Dedifferentiated amniotic fluid mesenchymal stem cell (primary cell): ENCODE results near the gene ZNF341.
"Not testable (repeated sequence)": the region's sequence is repeated elsewhere in the genome, so short reads cannot be mapped to it uniquely, and the experiment has no call there.

Experiments used
- DNase-seq: peaks from one replicate; pipeline ENCODE4 v3.0.0-alpha.2; 2016; ENCODE audit errors: extremely low spot score

Gene ZNF341

DNA sequence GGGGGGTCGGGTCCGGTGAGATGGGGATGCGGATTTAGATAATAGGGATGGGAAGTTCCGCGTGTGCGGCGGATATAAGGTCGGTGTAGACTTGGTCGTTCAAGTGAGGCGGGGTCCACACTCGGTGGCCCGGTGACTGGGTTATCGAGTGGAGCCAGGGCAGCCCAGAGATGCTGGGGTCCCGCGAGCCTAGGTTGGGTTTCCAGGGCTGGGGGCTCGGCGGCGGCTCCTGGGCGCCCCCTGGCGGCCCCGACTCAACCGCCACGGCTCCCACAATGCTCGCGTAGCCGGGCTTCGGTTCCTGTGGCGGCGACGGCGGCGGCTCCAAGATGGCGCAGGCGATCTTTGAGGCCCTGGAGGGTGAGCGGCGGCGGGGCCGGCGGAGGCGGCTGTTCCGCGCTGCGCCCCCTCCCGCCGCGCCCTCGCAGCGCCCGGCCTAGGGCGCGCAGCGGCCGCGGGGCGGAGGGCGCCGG is at the start of gene ZNF341:
ZNF341 (plus strand) TSS at position 304 of the 473 bp plus-strand sequence; CDS start at position 330, 26 bp downstream.
- DNase-seq, result peak; percentile 76

DNA sequence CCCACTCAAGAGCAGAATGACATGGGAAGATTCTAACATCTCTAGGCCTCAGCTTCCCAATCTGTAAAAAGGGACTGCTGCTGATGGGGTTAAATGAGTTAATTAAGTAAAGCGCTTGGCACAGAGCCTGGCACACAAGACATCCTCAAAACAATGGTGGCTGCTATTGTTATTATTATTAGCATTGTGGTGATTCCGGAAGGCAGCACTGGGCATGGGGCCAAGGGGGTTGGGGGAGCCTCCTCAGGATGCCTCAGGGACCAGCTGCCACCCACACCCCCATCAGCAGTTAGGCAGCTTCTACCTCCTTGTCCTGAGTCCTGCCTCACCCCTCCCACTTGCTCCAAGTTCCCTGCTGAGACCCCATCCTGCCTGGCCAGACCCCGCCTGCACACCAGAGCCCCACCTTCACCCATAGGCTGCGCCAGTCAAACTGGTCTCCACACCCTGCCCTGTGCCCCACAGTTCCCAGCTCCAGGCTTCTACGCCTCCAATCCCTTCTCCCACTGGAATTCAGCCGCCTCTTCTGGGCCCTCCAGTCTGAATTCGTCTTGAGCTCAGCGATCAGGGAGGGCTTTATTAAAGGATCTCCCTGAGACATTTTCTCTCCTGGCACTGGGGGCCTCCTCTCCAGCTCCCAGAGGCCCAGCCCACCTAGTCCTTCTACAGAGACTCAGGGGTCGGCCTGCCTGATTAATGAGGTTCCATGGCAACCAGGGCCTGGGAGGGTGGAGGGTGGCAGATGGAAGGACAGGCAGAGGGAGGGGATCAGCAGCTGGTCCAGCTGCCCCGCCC is 47.1 kb upstream of the ZNF341 start:
- no peak for DNase-seq

DNA sequence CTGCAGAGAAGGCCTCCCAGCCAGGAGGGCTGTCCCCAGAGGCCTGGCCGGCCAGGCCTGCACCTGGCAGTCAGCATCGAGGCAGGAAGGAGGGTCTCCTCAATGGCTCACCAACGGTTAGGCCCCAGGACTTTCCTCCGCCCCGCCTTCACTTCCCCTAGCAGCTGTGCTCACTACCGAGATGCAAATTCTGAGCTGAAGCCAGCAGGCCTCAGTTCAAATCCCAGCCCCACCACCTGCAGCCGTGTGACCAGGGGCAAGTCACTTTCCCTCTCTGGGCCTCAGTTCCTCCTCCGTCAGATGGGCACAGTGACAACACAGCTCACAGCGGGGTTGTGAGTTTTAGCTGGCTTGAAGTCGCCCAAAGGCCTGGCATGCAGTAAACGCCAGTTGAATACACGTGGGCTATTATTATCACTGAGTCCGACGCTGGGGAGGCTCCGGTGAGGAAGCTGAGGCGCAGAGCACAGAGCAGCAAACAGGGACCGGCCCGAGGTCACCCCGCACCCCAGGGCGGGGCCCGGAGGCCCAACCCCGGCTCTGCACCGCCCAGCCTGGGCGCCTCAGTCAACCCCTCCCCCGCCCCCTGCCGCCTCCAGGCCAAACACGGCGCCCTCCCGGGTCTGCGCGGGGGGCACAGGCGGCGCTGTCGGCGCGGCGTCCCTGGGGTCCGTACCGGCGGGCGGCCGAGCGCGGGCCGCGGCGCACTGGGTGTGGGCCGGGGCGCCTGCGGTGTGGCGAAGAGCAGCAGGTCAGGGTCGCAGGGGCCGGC is 46.3 kb upstream of the ZNF341 start:
- DNase-seq, result no peak

DNA sequence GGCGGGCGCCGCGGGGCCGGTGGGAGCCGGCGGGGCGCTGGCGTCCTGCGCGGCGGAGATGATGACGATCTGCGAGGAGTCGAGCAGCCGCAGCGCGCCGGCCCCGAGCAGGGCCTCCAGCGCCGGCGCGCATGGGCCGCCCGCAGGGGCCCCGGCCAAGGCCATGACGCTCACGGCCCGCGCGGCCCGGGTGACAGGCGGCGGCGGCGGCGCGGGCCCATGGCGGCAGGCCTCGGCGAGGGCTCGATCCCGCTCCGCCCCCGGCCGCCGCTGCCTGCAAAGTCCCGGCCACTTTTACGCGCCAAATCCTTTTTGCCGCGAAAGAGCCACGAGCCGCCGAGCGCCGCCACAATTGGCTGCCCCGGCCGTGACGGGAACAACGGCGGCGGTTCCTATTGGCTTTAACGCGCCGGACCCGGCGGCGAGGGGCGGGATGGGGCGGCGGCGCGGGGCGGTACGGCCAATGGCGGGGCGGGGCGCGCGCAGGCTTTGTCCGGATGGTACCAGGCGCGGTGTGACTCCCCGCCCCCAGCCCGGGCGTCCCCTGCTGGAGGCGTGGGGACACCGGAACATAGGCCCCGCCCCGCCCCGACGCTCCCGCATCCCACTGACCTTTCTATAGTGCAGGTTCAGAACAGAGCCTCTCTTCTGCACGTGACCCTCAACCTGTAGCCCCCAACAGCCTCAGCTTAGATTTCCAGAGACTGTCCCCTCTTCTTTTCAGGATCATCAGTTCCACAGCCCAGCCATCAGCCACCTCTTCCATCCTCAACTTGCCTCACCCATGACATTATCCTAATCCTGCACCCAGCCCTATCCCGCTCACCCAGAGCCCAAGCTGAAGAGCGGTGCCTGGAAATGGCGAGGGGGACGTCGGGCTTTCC is 45.5 kb upstream of the ZNF341 start, which contains the start of gene E2F1:
E2F1 (minus strand) TSS at position 286 of the 884 bp plus-strand sequence; CDS start at position 165, 121 bp downstream.
- DNase-seq, result peak; percentile 91

DNA sequence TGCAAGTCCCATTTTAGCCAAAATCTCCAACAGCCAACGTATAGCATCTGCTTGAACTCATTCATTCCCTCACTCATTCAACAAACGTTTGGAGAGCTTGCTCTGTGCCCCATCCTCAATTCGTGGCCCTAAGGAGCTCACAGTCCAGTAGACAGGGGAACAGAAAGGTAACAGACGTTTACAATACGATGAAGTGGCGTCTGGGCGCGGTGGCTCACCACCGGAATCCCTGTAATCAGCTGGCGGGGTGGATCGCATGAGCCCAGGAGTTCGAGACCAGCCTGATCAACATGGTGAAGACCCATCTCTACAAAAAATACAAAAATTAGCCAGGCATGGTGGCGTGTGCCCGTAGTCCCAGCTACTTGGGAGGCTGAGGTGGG is 44.8 kb upstream of the ZNF341 start:
- DNase-seq, result no peak

DNA sequence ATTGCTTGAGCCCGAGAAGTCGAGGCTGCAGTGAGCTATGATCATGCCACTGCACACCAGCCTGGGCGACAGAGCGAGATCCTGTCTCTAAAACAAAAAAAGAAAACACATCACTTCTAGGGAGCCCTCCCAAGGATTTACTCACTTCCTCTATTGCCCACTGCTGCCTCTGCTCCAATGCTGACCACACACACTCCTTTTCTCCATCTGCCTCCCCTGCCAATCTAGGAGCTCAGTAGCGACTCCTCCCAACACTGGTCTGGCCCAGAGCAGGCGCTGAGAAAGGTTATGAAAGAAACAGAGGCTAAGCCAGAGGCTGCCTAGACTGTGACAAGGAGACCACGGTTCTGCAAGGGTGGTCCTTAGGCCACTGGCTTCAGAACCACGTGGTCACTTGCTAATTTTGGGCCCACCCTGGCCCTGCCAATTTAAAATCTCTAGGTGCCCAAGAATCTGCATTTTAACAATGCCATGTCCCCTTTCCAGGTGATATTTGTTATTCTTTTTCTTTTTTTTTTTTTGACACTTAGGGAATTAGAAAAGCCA is 44.4 kb upstream of the ZNF341 start:
- no peak for DNase-seq

DNA sequence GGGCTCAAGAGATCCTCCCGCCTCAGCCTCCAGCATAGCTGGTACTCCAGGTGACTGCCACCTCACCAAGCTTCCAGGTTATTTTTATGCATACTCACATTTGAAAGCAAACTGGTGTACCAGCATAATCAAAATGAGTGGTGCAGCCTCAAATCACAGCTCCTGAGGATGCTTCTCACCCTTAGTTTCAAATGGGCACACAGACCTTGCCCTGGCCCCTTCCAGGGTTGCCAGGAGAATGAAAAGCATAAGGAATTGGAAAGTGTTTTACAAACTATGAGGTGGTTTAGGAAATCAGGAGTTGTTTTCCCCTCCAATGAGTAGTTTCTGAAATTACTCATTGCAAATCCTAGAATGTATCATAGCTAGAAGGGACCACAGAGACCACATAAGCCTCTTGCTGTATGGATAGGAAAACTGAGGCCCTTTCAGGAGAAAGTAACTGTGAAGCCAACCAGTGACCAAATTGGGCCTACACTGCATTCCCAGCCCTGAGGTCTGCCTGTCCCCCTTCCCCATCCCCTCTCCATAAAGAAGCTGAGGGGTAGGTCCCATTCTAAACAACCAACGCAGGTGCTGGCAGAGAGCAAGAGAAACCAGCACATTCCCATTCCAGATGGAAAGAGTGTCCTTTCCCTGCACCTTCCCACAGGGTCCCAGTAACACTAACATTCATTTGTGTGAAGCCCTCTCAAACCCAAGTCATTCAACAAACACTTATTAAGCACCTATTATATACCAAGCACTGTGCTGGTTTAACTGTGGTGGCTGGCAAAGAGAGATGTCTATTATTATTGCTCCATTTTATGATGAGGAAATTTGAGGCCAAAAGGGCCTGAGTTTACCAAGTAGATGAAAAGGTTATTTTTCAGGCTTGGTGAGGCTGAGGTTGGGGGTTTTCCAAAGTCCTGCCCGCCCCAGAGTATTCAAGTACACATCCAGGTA is 43.5 kb upstream of the ZNF341 start:
- no peak for DNase-seq

DNA sequence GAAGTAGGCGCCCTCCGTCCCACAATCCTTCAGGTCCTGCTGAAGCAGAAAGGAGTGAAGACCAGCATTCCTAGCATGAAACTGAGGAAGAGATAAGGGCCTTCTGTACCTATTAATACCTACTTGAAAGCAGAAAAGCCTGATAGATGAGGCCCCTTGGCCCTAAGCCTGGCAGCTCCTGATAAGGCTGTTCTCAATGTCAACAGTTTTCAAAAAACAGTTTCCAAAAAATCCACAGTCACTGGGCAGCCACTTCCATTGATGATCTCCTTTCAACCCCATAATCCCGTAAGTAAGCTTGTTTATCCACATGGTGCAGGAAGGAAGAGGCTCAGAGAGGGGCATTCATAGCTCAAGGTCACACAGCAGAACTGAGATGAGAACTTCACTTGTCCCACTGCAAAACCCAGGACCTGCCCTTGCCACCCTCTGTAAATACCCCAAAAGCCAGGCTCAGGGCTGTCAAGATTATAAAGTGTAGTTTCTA is 42.8 kb upstream of the ZNF341 start:
- no peak for DNase-seq

DNA sequence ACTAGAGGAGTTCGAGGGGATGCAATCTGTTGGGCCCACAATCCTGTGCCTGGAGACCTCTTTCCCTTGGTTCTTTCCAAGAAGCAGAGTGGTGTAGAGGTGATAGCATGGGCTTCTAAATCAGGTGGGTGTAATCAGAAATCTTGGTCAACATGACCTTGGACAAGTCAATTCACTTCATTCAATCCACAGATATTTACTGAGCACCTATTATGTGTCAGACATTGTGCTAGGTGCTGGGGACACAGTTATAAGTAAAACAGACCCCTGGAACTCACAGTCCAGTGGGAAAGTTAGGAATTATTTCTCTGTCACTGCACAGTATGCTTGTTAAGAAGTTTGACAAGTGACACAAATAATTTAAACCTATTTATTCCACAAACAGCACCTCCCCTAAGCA is 42.3 kb upstream of the ZNF341 start:
- no peak for DNase-seq

DNA sequence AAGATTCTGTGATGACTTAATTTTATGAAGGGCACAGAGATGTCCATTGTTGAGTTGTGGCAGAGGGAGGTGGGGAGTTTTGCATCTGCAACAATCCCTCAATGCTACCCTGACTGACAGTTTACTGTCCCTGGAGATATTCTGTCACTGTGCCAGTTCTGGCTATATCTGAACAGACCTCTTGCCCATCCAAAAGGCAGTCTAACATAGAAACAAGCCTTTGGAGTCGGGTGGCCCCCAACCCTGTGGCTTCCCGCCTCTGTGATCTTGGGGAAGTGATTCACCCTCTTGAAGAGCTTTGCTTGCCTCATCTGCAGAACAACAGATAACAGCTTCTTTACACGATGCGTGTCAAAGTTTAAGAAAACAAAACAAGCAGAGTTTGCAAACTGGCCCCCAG is 41.8 kb upstream of the ZNF341 start:
- no peak for DNase-seq

DNA sequence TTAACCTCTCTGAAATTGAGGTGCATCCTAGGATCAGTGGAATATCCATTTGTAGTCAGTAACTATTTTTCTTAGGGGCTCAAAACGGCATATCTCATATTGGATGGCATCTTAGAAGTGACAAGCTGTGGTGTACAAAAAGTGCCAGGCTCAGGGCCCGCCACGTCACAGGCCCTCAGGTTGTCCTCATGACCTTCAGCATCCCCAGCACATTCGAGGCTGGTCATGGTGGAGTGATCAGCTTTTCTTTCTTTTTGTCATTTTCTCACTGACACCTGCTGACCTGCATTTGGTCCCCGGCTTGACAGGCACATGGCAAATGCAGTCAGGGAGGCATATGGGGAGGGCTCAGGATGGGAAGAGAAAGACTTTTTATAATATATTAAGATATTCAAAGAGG is 38.5 kb upstream of the ZNF341 start:
- DNase-seq, result no peak

DNA sequence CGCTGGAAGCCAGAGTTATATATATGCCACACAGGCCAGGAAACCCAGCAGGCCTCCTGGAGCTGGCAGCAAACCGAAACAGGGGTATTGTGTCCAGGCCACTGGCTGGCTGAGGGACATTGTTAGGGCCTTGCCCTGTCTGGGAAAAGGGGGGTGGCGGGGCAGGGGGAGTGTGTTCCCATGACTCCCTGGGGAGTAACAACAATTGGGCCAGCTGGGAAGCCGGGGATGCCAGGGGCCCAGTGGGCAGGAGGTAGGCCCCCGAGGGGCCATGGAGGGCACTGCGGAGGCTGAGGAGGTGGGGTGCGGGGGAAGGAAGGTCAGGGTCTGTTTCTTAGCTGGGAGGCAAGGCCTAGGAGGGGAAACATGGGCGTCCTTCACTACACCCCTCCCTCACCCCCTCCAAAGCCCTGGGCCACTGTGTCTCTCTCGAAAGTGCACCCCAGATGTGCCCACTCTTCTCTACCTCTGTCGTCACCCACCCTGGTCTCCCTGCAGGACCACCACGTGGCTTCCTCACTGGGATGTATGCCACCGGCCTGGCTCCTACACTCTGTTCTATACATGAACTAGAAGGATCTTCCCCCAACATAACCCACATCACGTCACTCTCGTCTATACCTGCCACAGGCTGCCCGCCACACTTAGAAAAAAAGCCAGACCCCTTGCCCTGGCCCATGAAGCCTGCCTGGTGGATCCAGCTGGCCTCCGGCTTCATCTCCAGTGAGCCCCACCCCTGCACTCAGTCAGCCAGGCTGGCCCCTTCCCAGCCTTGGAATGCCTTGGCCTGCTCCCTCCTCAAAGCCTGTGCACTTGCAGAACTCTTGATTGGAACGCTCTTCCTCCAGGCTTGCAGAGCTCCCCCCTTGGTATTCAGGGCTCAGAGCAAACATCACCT is 37.8 kb upstream of the ZNF341 start:
- DNase-seq, result no peak

DNA sequence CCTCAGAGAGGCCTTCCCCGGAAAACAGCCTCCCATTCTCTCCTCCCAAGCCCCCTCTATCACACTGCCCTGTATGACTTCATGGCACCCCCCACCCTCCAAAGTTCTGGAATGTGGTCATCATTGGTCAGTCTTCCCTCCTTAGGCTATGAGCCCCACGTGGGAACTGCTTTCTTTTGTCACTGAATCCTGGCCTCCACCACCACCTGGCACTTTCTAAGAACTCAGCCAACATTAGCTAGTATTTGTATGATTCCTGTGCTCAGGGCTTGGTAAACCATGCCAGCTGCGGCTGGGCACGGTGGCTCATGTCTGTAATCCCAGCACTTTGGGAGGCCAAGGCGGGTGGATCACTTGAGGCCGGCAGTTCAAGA is 37.2 kb upstream of the ZNF341 start:
- no peak for DNase-seq

DNA sequence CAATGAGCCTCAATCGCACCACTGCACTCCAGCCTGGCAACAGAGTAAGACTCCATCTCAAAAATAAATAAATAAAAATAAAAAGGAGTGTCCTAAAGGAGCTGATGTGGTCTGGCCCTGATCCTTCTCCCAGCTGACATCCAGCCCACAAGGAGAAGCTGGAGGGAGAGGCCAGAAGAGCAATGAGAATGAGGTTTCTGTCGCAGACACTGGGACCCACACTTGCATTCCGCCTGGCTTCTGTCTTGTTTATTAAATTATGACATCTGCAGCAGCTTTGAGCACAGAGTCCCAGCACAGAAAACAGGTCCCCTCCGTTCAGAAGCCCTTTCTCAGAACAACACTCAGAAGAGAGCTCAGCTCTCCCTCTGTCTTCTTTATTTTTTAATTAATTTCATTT is 35.3 kb upstream of the ZNF341 start:
- DNase-seq, result no peak

DNA sequence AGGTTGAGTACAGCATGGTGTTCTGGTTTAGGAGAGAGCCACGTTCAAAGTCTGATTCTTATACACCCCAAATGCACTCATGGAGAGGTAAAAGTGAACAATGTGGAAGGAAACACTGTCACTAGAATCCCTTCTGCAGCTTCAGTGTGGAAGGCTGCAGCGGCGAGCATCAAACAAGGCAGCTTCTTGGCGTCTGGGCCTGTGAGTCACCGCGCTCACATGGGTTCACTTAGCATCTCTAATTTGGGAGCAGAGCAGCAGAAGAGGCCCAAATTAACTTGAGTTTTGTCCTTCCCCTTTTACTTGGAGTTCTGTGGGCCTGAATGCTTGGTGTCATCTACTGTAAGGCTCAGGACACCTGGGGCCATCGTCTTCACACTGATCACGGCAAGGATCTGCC is 34.7 kb upstream of the ZNF341 start:
- peak; percentile 71 for DNase-seq

DNA sequence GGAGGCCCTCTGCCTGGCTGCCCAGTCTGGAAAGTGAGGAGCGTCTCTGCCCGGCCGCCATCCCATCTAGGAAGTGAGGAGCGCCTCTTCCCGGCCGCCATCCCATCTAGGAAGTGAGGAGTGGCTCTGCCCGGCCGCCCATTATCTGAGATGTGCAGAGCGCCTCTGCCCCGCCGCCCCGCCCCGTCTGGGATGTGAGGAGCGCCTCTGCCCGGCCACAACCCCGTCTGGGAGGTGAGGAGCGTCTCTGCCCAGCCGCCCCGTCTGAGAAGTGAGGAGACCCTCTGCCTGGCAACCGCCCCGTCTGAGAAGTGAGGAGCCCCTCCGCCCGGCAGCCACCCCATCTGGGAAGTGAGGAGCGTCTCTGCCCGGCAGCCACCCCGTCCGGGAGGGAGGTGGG is 32.8 kb upstream of the ZNF341 start:
- not testable (repeated sequence) for DNase-seq

DNA sequence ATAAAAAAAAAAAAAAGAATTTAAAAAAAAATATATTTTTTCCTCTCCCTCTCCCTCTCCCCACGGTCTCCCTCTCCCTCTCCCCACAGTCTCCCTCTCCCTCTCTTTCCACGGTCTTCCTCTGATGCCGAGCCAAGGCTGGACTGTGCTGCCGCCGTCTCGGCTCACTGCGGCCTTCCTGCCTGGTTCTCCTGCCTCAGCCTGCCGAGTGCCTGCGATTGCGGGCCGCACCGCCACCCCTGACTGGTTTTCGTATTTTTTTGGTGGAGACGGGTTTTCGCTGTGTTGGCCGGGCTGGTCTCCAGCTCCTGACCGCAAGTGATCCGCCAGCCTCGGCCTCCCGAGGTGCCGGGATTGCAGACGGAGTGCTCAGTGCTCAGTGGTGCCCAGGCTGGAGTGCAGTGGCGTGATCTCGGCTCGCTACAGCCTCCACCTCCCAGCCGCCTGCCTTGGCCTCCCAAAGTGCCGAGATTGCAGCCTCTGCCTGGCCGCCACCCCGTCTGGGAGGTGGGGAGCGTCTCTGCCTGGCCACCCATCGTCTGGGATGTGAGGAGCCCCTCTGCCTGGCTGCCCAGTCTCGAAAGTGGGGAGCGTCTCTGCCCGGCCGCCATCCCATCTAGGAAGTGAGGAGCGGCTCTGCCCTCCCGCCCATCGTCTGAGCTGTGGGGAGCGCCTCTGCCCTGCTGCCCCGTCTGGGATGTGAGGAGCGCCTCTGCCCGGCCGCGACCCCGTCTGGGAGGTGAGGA is 30.9 kb upstream of the ZNF341 start:
- not testable (repeated sequence) for DNase-seq

DNA sequence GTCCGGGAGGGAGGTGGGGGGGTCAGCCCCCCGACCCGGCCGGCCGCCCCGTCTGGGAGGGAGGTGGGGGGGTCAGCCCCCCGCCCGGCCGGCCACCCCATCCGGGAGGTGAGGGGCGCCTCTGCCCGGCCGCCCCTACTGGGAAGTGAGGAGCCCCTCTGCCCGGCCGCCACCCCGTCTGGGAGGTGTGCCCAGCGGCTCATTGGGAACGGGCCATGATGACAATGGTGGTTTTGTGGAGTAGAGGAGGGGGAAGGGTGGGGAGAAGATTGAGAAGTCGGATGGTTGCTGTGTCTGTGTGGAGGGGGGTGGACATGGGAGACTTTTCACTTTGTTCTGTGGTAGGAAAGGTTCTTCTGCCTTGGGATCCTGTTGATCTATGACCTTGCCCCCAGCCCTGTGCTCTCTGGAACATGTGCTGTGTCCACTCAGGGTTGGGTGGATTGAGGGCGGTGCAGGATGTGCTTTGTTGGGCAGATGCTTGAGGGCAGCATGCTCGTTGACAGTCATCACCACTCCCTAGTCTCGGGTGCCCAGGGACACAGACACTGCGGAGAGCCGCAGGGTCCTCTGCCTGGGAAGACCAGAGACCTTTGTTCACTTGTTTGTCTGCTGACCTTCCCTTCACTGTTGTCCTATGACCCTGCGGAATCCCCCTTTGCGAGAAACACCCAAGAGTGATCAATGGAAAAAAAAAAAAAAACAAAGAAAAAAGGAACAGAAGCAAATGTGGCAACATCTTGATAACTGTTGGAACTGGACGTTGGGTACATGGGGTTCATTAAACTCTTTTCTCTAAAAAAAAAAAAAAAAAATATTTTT is 30.0 kb upstream of the ZNF341 start:
- no peak for DNase-seq
